Measurements from ENCODE around the gene CLDN16.

Gene CLDN16

DNA sequence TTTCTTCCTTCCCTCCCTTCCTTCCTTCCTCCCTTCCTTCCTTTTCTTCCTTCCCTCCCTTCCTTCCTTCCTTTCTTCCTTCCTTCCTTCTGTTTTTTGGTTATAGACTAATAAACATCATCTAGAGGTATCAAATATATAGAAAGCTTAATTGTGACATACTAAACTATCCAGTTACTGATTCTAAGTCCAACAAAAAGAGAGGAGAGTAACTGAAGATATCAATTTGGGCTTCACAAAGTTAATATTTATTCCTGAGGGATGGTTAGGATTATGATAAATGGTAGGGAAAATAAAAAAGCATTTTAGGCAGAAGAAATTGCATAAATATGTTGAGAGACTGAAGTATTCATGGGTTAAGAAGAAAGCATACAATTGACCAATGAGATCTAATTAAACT lies 7.8 kb upstream of the CLDN16 start:
- DNase-seq (ENCODE audit: low spot score), result no peak

DNA sequence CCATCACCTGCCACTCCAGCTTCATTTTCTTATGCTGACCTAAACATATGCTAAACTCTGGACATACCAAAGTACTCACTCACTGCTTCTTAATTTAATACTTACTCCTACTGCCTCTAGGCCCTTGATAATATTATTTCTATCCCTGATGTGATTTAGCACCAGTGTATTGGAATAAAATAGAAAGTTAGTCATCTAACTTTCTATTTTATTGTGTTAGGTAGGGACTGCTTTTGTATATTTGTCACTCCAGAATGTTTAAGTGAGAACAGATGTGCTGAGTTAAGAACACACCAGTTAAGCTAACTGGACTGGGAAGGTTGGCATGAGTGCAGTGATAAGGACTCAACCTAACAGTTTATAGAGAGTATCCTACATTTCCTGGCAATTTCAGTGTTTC lies 6.5 kb upstream of the CLDN16 start:
- no peak for DNase-seq (ENCODE audit: low spot score)

- no peak for DNase-seq (ENCODE audit: low spot score)
These were observed 5.9 kb upstream of the CLDN16 start for GRCh38 chr3:190382082-190382481.

DNA sequence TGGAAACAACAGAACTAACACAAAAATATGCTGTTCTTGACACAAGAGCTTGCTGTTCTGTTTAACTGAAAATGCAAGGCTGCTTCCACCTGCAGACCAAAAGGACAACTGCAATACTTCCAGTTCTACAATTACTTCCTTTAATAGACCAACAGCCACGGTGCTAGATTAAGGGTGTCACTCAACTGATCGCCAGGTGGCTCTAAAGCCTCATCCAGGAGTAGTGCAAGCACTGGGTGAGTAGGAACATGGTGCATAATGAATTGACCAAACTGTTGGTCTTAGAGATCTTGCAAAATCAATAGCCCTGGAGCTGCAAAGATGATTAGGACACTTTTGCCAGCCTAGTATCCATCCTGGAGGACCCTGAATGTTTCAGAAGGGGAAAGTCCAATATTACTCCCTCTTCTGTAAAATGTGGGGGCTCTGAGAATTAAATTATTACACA lies 3.6 kb upstream of the CLDN16 start:
- no peak for DNase-seq (ENCODE audit: low spot score)

GRCh38 chr3:190385731-190386688 lies 2.0 kb upstream of the CLDN16 start:
- no peak for DNase-seq (ENCODE audit: low spot score)

- DNase-seq (ENCODE audit: low spot score), result no peak
These were observed 740 bp downstream of the CLDN16 start for GRCh38 chr3:190388703-190389102.

DNA sequence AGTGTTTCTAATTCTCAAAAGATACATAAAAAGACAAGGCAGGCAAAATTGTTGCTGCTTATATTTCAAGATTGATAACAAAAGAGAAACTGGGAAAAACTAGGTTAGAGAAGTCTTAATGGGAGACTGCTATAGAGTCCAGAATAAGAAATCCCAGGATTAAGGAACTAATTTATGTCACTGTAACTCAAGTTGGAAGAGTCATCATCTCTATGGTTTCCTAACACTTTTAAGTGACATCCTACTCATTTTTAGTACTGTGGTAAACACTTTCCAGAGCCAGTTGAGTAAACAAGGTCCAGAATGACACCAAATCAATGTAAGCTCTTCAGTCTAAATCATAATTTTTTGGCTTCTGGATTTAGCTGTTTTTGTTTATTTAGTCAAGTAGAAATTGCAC lies 8.0 kb downstream of the CLDN16 start:
- no peak for DNase-seq (ENCODE audit: low spot score)

DNA sequence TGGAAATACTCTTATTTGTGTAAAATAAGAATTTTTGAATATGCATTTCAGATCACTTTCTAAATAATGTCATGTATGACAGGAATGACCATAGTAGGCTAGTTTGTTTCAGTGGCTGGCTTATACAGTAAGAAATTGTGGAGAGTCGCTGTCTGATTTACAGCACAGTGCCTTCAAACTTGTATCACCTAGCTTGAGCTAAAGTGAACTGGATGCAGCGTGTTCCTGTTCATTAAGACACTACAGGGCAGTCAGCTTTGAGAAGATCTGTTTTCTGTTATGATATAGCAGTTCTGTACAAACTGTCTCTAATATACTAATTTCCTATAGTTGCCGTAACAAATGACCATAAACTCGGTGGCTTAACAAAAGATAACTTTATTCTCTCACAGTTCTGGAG lies 9.9 kb downstream of the CLDN16 start:
- no peak for DNase-seq (ENCODE audit: low spot score)

DNA sequence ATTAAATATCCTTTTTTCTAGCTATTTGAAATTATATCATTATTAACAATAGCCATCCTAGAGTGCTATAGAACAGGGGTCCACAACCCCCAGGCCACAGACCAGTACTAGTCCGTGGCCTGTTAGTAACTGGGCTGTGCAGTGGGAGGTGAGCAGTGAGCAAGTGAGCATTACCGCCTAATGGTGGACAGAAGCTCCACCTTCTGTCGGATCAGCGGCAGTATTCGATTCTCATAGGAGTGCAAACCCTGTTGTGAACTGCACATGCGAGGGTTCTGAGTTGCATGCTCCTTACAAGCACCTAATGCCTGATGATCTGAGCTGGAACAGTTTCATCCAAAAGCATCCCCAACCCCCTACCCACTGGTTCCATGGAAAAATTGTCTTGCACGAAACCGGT lies 11.7 kb downstream of the CLDN16 start:
- DNase-seq (ENCODE audit: low spot score), result no peak

GRCh38 chr3:190401963-190402362 lies 14.0 kb downstream of the CLDN16 start:
- no peak for DNase-seq (ENCODE audit: low spot score)

DNA sequence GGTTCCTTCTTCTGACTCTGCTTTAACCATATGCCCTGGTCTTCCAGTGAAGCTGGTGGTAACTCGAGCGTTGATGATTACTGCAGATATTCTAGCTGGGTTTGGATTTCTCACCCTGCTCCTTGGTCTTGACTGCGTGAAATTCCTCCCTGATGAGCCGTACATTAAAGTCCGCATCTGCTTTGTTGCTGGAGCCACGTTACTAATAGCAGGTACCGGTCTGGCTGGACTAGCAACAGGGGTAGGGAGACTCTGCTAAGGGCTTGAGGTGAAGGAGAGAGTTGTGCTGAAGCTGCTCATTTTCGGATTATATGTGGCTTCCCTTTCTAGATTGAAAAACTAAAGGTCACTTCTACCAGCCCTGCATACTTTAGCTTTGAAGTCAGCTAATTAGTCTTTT lies 16.8 kb downstream of the CLDN16 start:
- no peak for DNase-seq (ENCODE audit: low spot score)

DNA sequence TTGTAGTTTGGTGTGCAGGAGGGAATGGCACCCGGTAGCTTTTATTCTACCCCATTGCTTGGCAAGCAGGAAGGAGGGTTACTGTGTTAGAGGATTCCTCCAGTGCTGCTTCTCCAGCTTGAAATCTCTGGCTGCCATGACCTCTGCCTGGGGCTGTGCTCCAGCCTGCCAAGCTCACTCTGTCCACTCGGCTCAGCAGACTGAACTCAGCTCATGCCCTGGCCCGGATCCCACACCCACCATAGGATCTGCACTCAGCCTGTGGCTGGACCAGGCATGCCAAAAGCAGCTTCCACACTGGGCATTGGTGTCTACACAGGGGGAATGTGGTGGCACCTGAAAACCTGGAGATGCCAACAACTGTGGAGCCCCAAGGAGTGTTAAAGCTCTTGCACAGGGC lies 26.3 kb downstream of the CLDN16 start:
- DNase-seq (ENCODE audit: low spot score), result no peak

- DNase-seq (ENCODE audit: low spot score), result no peak
These were observed 36.1 kb downstream of the CLDN16 start for GRCh38 chr3:190424108-190424477.

DNA sequence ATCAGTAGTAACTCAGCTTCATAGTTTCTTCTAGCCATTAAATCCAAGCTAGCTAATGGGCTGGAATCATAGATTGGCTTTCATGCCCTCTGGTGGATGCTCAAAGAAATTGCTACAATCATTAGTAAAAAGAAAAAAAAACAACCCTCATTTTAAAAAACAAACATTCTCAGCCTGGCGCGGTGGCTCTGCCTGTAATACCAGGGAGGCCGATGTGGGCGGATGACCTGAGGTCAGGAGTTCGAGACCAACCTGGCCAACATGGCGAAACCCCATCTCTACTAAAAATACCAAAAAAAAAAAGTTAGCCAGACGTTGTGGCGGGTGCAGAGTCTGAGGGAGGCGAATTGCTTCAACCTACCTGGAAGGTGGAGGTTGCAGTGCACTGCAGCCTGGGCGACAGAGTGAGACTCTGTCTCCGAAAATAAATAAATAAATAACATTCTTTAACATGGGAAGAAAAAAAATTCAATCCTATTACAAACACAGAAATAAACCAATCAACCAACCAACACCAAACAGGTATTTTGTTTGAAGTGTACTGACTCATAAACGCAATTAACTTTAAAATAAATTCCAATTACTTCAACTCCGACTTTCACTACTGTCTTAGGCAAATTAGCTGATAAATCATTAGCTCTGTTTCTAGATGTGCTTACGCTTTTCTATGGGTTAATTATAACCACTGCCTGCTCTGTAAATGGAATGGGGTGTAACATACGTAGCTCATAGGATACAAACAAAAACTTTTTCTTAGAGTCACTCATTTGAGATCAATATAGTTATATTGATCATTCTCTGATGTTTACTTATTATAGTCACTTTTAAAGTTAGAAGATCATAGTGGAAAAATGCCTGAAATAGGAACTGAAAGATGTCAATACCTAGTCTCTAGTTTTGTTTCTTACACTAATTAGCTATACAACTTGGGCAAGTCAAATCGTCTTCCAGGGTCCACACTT lies 36.8 kb downstream of the CLDN16 start:
- DNase-seq (ENCODE audit: low spot score), result peak; percentile 66

GRCh38 chr3:190425833-190426232 lies 37.9 kb downstream of the CLDN16 start:
- DNase-seq (ENCODE audit: low spot score), result no peak

DNA sequence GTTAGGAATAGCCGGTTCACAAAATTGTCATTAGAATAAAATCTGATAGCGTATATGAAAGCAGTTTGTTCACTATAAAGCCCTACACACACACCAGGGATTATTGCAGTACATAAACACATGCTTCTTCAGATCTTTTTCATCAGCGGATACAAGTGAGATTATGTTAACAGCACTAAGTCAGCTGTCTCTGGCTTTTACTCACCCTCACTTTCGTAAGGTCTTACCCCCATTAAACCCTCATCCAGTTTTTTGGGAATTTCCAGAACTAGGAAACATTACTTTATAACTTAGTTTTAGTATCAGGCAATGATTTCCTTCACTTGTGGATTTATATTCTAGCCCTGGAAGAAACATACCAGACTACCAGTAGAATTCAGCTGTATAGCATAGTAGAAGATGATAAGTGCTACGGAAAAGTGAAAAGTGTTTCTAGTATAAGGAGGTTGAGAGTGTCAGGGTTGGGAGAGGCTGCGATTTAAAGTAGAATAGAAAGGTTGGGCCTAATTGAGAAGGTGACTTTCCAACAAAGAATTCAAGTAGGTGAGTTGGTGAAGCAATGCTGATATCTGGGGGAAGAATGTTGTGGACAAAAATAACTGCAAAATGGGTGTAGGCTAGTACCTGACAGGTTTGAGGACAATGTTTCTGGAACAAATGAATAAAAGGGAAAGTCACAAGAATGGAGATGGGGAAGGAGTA lies 39.0 kb downstream of the CLDN16 start:
- no peak for DNase-seq (ENCODE audit: low spot score)

DNA sequence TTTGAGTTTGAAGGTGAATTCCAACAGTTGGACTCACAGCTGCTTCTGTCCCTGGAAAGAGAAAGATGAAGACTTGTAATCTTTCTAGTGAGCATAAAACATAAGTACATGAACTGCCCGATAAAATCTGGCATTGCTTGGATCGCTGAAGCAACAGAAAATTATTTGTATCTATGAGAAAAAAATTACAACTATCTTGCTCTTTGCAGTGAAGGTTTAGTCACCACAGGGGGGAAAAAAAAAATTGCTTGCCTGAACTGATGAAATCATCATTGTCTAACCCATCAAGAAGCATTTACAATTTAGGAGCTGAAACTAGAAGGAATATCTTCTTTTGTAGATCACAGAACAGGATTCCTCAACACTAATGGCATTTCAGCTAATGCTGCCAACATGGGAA lies 41.7 kb downstream of the CLDN16 start:
- DNase-seq (ENCODE audit: low spot score), result no peak

DNA sequence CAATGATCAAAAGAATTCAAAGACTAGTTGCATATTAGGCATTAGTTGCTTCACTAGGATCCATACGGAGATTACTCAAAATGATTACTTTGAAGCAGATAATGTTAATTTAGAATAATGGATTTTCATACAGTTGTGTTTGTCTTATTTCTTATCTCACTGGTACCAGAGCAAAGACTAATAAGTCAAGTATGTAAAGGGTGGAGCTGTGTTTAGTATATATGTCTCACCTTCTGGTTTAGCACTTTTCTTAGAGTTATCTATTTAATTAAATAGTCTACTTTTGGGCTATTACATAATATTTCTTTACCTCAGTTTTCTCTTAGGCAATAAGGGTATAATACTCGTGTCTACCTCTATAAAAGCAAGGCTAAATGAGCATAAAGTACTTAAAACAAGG lies 42.9 kb downstream of the CLDN16 start:
- DNase-seq (ENCODE audit: low spot score), result no peak

DNA sequence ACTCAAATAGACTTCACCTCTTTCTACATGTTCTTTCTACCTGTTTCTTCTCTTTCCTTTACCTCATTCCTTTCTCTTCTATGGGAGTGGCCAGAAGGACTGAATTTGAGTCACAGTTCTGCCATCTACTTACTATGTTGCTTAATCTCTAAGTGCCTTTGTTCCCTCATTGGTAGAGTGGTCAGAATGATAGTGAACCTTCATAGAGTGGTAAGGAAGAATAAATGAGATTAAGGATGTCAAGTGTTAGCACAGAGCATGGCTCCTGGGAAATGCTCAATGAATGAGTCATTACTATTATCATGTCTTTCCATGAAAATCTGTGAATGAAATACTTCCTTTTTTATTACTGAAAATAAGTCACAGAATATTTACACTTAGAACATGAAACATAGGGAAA lies 44.3 kb downstream of the CLDN16 start:
- DNase-seq (ENCODE audit: low spot score), result no peak

- DNase-seq (ENCODE audit: low spot score), result no peak
These were observed 45.7 kb downstream of the CLDN16 start for GRCh38 chr3:190433626-190434025.

- no peak for DNase-seq (ENCODE audit: low spot score)
These were observed 47.7 kb downstream of the CLDN16 start for GRCh38 chr3:190435618-190436017.

- DNase-seq (ENCODE audit: low spot score), result no peak
These were observed 48.4 kb downstream of the CLDN16 start for GRCh38 chr3:190436331-190436730.

Data from ecto neural progenitor cell (in vitro differentiated cells).